Muscle layer of colon (tissue), 2 donors: Measurements from ENCODE around the gene ENPP3.

ENCODE experiments used
- H3K27ac ChIP-seq: one replicate; pipeline ENCODE4 v1.7.0; 2013; ENCODE audit warnings: low read depth, mild to moderate bottlenecking, low read length, moderate library complexity
- H3K27me3 ChIP-seq, 2 donors: one replicate each; pipeline ENCODE4 v1.7.0; 2013; ENCODE audit warnings: low read length in 2 of 2, mild to moderate bottlenecking in 2 of 2; ENCODE audit not compliant: insufficient read depth in 2 of 2, control insufficient read depth in 1 of 2
- H3K36me3 ChIP-seq: one replicate; pipeline ENCODE4 v1.7.0; 2013; ENCODE audit warnings: mild to moderate bottlenecking, low read length; ENCODE audit not compliant: insufficient read depth
- H3K4me1 ChIP-seq: one replicate; pipeline ENCODE4 v1.7.0; 2013; ENCODE audit warnings: mild to moderate bottlenecking, low read length; ENCODE audit not compliant: insufficient read depth
- H3K4me3 ChIP-seq, 2 donors: one replicate each; pipeline ENCODE4 v1.7.0; 2013; ENCODE audit warnings: low read length in 2 of 2, low read depth in 1 of 2, mild to moderate bottlenecking in 1 of 2, moderate library complexity in 1 of 2
- H3K9ac ChIP-seq: one replicate; pipeline ENCODE4 v1.7.0; 2013; ENCODE audit warnings: low read length
- H3K9me3 ChIP-seq: one replicate; pipeline ENCODE4 v1.7.0; 2013; ENCODE audit warnings: mild to moderate bottlenecking, low read length
- donor health status: abdominal sarcoma.
- donor health status: Adenocarcinoma of cecum.

ENPP3 gene

GRCh38 chr6:131660195-131660594 lies 23.1 kb downstream of the ENPP3 start:
- no peak overlapping the region for H3K4me3 ChIP-seq
- H3K9me3 ChIP-seq: no peaks in the 10 kb centered on the region
- H3K27ac ChIP-seq: no peak overlapping the region
- H3K4me1 ChIP-seq: no peaks in the 10 kb centered on the region
- H3K9ac ChIP-seq: no peak overlapping the region
- no peaks in the 10 kb centered on the region for H3K27me3 ChIP-seq
- H3K36me3 ChIP-seq: no peaks in the 10 kb centered on the region

GRCh38 chr6:131663578-131664165 lies 26.6 kb downstream of the ENPP3 start:
- no peak overlapping the region for H3K9ac ChIP-seq
- no peaks in the 10 kb centered on the region for H3K4me1 ChIP-seq
- no peak overlapping the region for H3K27ac ChIP-seq
- no peaks in the 10 kb centered on the region for H3K9me3 ChIP-seq
- no peaks in the 10 kb centered on the region for H3K36me3 ChIP-seq
- H3K4me3 ChIP-seq: no peak overlapping the region
- H3K27me3 ChIP-seq: no peaks in the 10 kb centered on the region

- Histone ChIP-seq H3K9ac (no peak overlapping the region), H3K36me3 (no peaks in the 10 kb centered on the region), H3K27ac (no peak overlapping the region), H3K9me3 (no peaks in the 10 kb centered on the region), H3K4me3 (no peak overlapping the region), H3K4me1 (no peaks in the 10 kb centered on the region), H3K27me3 (no peaks in the 10 kb centered on the region)
Observed at GRCh38 chr6:131669891-131670290, 32.8 kb downstream of the ENPP3 start.

GRCh38 chr6:131673184-131673583 lies 36.1 kb downstream of the ENPP3 start:
- no peaks in the 10 kb centered on the region for H3K4me1 ChIP-seq
- no peak overlapping the region for H3K4me3 ChIP-seq

GRCh38 chr6:131678442-131678841 lies 41.3 kb downstream of the ENPP3 start:
- H3K9ac ChIP-seq: no peak overlapping the region
- no peak overlapping the region for H3K4me3 ChIP-seq
- no peaks in the 10 kb centered on the region for H3K36me3 ChIP-seq

More at GRCh38 chr6:131673184-131673583, 36.1 kb downstream of the ENPP3 start:
- Histone ChIP-seq H3K9ac (no peak overlapping the region), H3K36me3 (no peaks in the 10 kb centered on the region), H3K27me3 (no peaks in the 10 kb centered on the region), H3K9me3 (no peaks in the 10 kb centered on the region), H3K27ac (no peak overlapping the region)

GRCh38 chr6:131680868-131681267 lies 43.8 kb downstream of the ENPP3 start:
- Histone ChIP-seq H3K27me3 (no peaks in the 10 kb centered on the region), H3K36me3 (no peaks in the 10 kb centered on the region), H3K4me3 (no peak overlapping the region), H3K9me3 (no peaks in the 10 kb centered on the region), H3K4me1 (no peaks in the 10 kb centered on the region), H3K9ac (no peak overlapping the region), H3K27ac (no peak overlapping the region)

More at GRCh38 chr6:131678442-131678841, 41.3 kb downstream of the ENPP3 start:
- Histone ChIP-seq H3K27me3 (no peaks in the 10 kb centered on the region), H3K27ac (no peak overlapping the region), H3K9me3 (no peaks in the 10 kb centered on the region), H3K4me1 (no peaks in the 10 kb centered on the region)

GRCh38 chr6:131681585-131681984 lies 44.5 kb downstream of the ENPP3 start:
- H3K27ac ChIP-seq: no peak overlapping the region

GRCh38 chr6:131682442-131682841 lies 45.3 kb downstream of the ENPP3 start:
- H3K27me3 ChIP-seq: no peaks in the 10 kb centered on the region
- H3K4me1 ChIP-seq: no peaks in the 10 kb centered on the region
- no peak overlapping the region for H3K4me3 ChIP-seq
- H3K36me3 ChIP-seq: no peaks in the 10 kb centered on the region
- H3K9ac ChIP-seq: no peak overlapping the region
- no peak overlapping the region for H3K27ac ChIP-seq
- no peaks in the 10 kb centered on the region for H3K9me3 ChIP-seq

More at GRCh38 chr6:131681585-131681984, 44.5 kb downstream of the ENPP3 start:
- Histone ChIP-seq H3K27me3 (no peaks in the 10 kb centered on the region), H3K4me3 (no peak overlapping the region), H3K4me1 (no peaks in the 10 kb centered on the region), H3K9ac (no peak overlapping the region), H3K36me3 (no peaks in the 10 kb centered on the region), H3K9me3 (no peaks in the 10 kb centered on the region)

- Histone ChIP-seq H3K36me3 (no peaks in the 10 kb centered on the region), H3K9ac (no peak overlapping the region), H3K27me3 (no peaks in the 10 kb centered on the region), H3K4me1 (no peaks in the 10 kb centered on the region), H3K4me3 (no peak overlapping the region), H3K27ac (no peak overlapping the region), H3K9me3 (no peaks in the 10 kb centered on the region)
Observed at GRCh38 chr6:131683479-131683878, 46.4 kb downstream of the ENPP3 start.

- H3K36me3 ChIP-seq: no peaks in the 10 kb centered on the region
- H3K27ac ChIP-seq: no peak overlapping the region
- no peak overlapping the region for H3K4me3 ChIP-seq
- H3K27me3 ChIP-seq: no peaks in the 10 kb centered on the region
- H3K4me1 ChIP-seq: no peaks in the 10 kb centered on the region
- no peaks in the 10 kb centered on the region for H3K9me3 ChIP-seq
- H3K9ac ChIP-seq: no peak overlapping the region
Observed at GRCh38 chr6:131685266-131685780, 48.2 kb downstream of the ENPP3 start.

- no peaks in the 10 kb centered on the region for H3K9me3 ChIP-seq
- H3K27me3 ChIP-seq: no peaks in the 10 kb centered on the region
- no peak overlapping the region for H3K4me3 ChIP-seq
- no peak overlapping the region for H3K27ac ChIP-seq
- H3K4me1 ChIP-seq: no peaks in the 10 kb centered on the region
- no peaks in the 10 kb centered on the region for H3K36me3 ChIP-seq
- no peak overlapping the region for H3K9ac ChIP-seq
Observed at GRCh38 chr6:131687022-131687421, 49.9 kb downstream of the ENPP3 start.

GRCh38 chr6:131688286-131688685 lies 51.2 kb downstream of the ENPP3 start:
- Histone ChIP-seq H3K9ac (no peak overlapping the region), H3K4me1 (no peaks in the 10 kb centered on the region), H3K36me3 (no peaks in the 10 kb centered on the region), H3K4me3 (no peak overlapping the region), H3K27ac (no peak overlapping the region), H3K9me3 (no peaks in the 10 kb centered on the region), H3K27me3 (no peaks in the 10 kb centered on the region)
